Measurements from ENCODE around the gene EIF4G2. TPM values are rescaled to one million over a fixed set of nuclear protein-coding genes. Genes with fewer than 3 reads are reported as not detected.

The EIF4G2 gene
- total and polyA plus RNA-seq, 2 of the 8 experiments (the other 6 are each of a cell fraction or from before 2014, with no cell fraction given), result 438 to 964 TPM

DNA sequence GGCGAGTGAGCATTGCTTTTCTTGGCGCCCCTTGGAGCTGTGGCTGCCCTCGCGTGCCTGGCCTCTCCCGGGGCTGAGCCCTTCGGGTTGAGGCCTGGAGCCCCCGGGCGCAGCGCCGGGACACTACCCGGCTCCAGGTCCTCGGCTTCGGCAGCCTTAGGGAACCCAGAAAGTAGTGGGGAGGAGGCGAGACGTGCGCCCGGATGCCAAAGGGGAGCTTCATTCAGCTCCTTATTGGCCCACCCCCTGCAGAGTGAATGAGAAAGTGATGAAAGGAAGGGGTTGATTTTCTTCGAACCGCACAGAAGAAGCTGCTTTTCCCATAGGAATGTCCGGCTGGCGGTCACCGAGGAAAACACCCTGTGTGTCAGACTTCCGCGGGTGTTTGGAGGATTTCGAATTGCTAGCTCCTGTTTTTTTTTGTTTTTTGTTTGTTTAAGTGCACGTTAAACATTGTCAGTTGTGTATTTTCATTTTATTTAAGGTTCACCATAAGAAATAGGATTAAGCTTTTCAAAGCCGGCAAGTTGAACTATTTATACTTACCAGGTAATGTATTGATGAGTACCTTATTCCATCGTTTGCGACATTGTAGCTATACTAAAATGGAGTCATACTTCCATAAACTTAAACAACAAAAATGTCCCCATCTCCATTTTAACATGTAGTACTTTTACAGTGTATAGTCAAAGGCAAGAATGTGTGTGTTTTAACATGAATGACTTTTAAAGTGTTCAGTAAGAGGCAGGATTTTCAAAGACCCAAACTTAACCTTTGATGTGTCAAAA lies 841 bp upstream of the EIF4G2 start:
- Histone ChIP-seq H2BK20ac (ENCODE audit: low read length) (no peak overlapping the region), H3K23me2 (ENCODE audit: low read depth, low read length) (peaks cover 7% of the 10 kb centered on the region), H3K23ac (ENCODE audit: insufficient read length) (no peak overlapping the region), H3K56ac (replicated peaks; ENCODE audit: insufficient read length, low read depth, low read length) (peak overlapping the region; percentile 95), H4K91ac (replicated peaks; ENCODE audit: insufficient read length, low read length) (peak overlapping the region; percentile 92), H2AK5ac (ENCODE audit: low read depth, low read length) (peak overlapping the region; percentile 91; the same call in 1 of the 2 replicates), H2BK5ac (ENCODE audit: low read depth, low read length) (peak overlapping the region; percentile 98), H3K4me3 (ENCODE audit: extremely low read depth in 1 of 4, insufficient read depth in 2 of 4, low read depth in 3 of 4, low read length in 4 of 4) (peak overlapping the region; percentile 60 to 97 (median 80)), H2AFZ (ENCODE audit: low read length) (peak overlapping the region; percentile 27; the same call in 1 of the 2 replicates), H3K4ac (replicated peaks; ENCODE audit: insufficient read length, low read depth, low read length) (peak overlapping the region; percentile 100), H2BK12ac (ENCODE audit: low read depth, low read length) (peak overlapping the region; percentile 98), H4K5ac (ENCODE audit: insufficient read length, low read depth, low read length) (peak overlapping the region; percentile 97), H3K27ac (ENCODE audit: low read depth, low read length) (peak overlapping the region; percentile 91), H3K4me2 (ENCODE audit: insufficient read depth in 1 of 2, low read depth in 2 of 2, low read length in 2 of 2) (peak overlapping the region; percentile 89 to 97), H3K18ac (ENCODE audit: extremely low read depth, low read length) (peak overlapping the region; percentile 99), H4K20me1 (replicated peaks in 1 of 2; ENCODE audit: control insufficient read depth in 1 of 2, insufficient read depth in 2 of 2, low read length in 2 of 2) (peaks cover 3% of the 10 kb centered on the region in 2 experiments), H2BK15ac (ENCODE audit: low read length) (0 out of 2 replicates have a peak overlapping the region, but pooled peaks have one; percentile 12), H3K9me3 (ENCODE audit: insufficient read depth in 2 of 2, low read depth in 1 of 2, low read length in 1 of 2) (no peaks in the 10 kb centered on the region), H3K36me3 (ENCODE audit: control insufficient read depth in 2 of 4, insufficient read depth in 4 of 4, low read length in 3 of 4) (peaks cover 21 to 32% (median 24%) of the 10 kb centered on the region in 4 experiments), H3K79me2 (ENCODE audit: control insufficient read depth in 1 of 2, insufficient read depth in 2 of 2, low read length in 2 of 2) (peaks cover 13 to 32% of the 10 kb centered on the region in 2 experiments), H2BK120ac (replicated peaks; ENCODE audit: low read depth, low read length) (peak overlapping the region; percentile 93), H3K27me3 (replicated peaks in 1 of 4; ENCODE audit: control insufficient read depth in 3 of 4, extremely low read depth in 1 of 4, insufficient read depth in 3 of 4, low read length in 3 of 4) (no peaks in the 10 kb centered on the region), H4K8ac (ENCODE audit: extremely low read depth, insufficient read depth, low read length) (peak overlapping the region; percentile 93; the same call in 1 of the 2 replicates), H3K9ac (replicated peaks in 1 of 4; ENCODE audit: extremely low read depth in 1 of 4, low read depth in 3 of 4, low read length in 3 of 4) (peak overlapping the region; percentile 75 to 99 (median 92)), H3K4me1 (replicated peaks in 1 of 4; ENCODE audit: control insufficient read depth in 3 of 4, insufficient read depth in 4 of 4, low read length in 3 of 4) (peaks cover 0 to 5% (median 2%) of the 10 kb centered on the region in 4 experiments; a peak in 4 of 7 replicates), H3K79me1 (ENCODE audit: low read depth, low read length) (peaks cover 4% of the 10 kb centered on the region), H3K14ac (ENCODE audit: insufficient read length) (no peak overlapping the region)
- DNase-seq (ENCODE audit: low read depth in 1 of 2, low spot score in 2 of 2) (peak; percentile 34 to 80), FAIRE-seq (no peak)
- CTCF ChIA-PET (ENCODE audit: partially characterized antibody), result interaction anchor here (0.6 to 2.1 kb wide), 14 partner anchors 11 to 212 kb away, joined by 3 to 9 read pairs (median 4); no protein-coding TSS in a partner anchor
- 1% methylated on average over 29 of the region's 29 CpGs; no CpG with 5 or more reads in 1 of the 2 experiments for WGBS, 2 experiments (ENCODE audit: extremely low coverage in 1 of 2, insufficient coverage in 1 of 2, insufficient read length in 1 of 2, insufficient replicate concordance in 2 of 2, low coverage in 1 of 2, low lambda C conversion rate in 2 of 2, missing lambda C conversion rate in 1 of 2)
- POLR2A ChIA-PET (ENCODE audit: partially characterized antibody), result interaction anchor here (0.5 to 28.5 kb wide), 64 partner anchors 2 to 1461 kb away, joined by 3 to 595 read pairs (median 5); partner anchors contain the start of genes ADM, CTR9, EIF4G2 and USP47
- TF ChIP-seq RBBP5 (IDR thresholded peaks at IDR 0.05; ENCODE audit: borderline replicate concordance, low read depth, low read length) (peak; percentile 6; the same call in 1 of the 2 replicates), KDM4A (IDR thresholded peaks at IDR 0.05; ENCODE audit: low read depth, low read length, severe bottlenecking) (peak; percentile 22), FOSL1 (IDR thresholded peaks at IDR 0.05; ENCODE audit: insufficient read depth, low read depth, low read length) (no peak), EP300 (IDR thresholded peaks at IDR 0.05; ENCODE audit: borderline replicate concordance in 1 of 2, low read depth in 2 of 2, low read length in 2 of 2) (no peak), POLR2AphosphoS5 (IDR thresholded peaks at IDR 0.05; ENCODE audit: low read depth, low read length) (no peak), CEBPB (IDR thresholded peaks at IDR 0.05; ENCODE audit: low read depth, low read length) (no peak), TBP (IDR thresholded peaks at IDR 0.05; ENCODE audit: low read depth, low read length) (no peak; the same call in 1 of the 2 replicates), SIN3A (conservative IDR thresholded peaks at IDR 0.05 in 1 of 2, IDR thresholded peaks at IDR 0.05 in 1 of 2; ENCODE audit: low read depth in 1 of 2, low read length in 2 of 2) (peak in 1 of 2 experiments; percentile 37; a peak in 1 of 4 replicates), NANOG (IDR thresholded peaks at IDR 0.05; ENCODE audit: insufficient read depth, low read depth, low read length, poor library complexity, severe bottlenecking) (no peak)
- TF ChIP-seq, protein P1, sequence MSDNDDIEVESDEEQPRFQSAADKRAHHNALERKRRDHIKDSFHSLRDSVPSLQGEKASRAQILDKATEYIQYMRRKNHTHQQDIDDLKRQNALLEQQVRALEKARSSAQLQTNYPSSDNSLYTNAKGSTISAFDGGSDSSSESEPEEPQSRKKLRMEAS (IDR thresholded peaks at IDR 0.05), result 0 out of 2 replicates have a peak, but pooled peaks have one; percentile 4

Measured in H1 (cell line).